HepG2 (cell line): ENCODE measurements around the gene PROC. TPM values are rescaled to one million over a fixed set of nuclear protein-coding genes. Genes with fewer than 3 reads are reported as not detected.

Experiments used
- CAMTA2 ChIP-seq: sonication (generic); formaldehyde crosslinking; IDR thresholded peaks from 2 replicates; pipeline ENCODE4 v1.4.0; 2020; ENCODE audit warnings: mild to moderate bottlenecking, missing genetic modification reagents, borderline replicate concordance
- CC2D1A ChIP-seq: sonication (generic); formaldehyde crosslinking; IDR thresholded peaks from 2 replicates; pipeline ENCODE4 v1.8.1; 2023; ENCODE audit warnings: mild to moderate bottlenecking, missing genetic modification reagents
- IRX3 ChIP-seq: sonication (generic); formaldehyde crosslinking; IDR thresholded peaks from 2 replicates; pipeline ENCODE4 v1.8.1; 2023; ENCODE audit warnings: mild to moderate bottlenecking, low read depth, missing genetic modification reagents, borderline replicate concordance
- KDM5B ChIP-seq: sonication (generic); formaldehyde crosslinking; IDR thresholded peaks from 2 replicates; pipeline ENCODE4 v1.4.0; 2020; ENCODE audit warnings: missing genetic modification reagents, mild to moderate bottlenecking, borderline replicate concordance
- KMT2B ChIP-seq: IDR thresholded peaks from 2 replicates; pipeline ENCODE4 v1.6.1; 2016; ENCODE audit warnings: missing genetic modification reagents, missing compliant biosample characterization
- PRPF4 ChIP-seq: fragments of 200-400 bp; formaldehyde crosslinking; IDR thresholded peaks from 2 replicates; pipeline ENCODE4 v1.6.1; 2016; ENCODE audit warnings: low read length, low read depth; ENCODE audit not compliant: poor library complexity, severe bottlenecking
- ZMYM3 ChIP-seq: sonication (generic); formaldehyde crosslinking; IDR thresholded peaks from 2 replicates; pipeline ENCODE4 v1.5.1; 2020; ENCODE audit warnings: mild to moderate bottlenecking, missing genetic modification reagents
- polyA plus RNA-seq, 8 experiments: library from polyadenylated mRNA; depleted of rRNA in 3 of 8; stranded (reverse) in 7 of 8; unstranded in 1 of 8; fragments of >200 nt; fragmentation: Illumina TruSeq in 4 of 8; extraction: Trizol in 4 of 8; gene quantifications; 2 replicates each; pipeline versions ENCODE4 v1.2.1 to v1.2.3, GENCODE V29; 2011 to 2016; ENCODE audit warnings: low read depth in 4 of 8, missing spikeins in 1 of 8, mixed read lengths in 1 of 8; ENCODE audit not compliant: insufficient read depth in 1 of 8
- total RNA-seq, 5 experiments: library from RNA; depleted of rRNA; stranded (reverse); fragments of >200 nt; fragmentation: Illumina TruSeq; extraction: Trizol; gene quantifications; 2 replicates each; pipeline ENCODE4 v1.2.3, GENCODE V29; 2016; ENCODE audit warnings: low read depth in 1 of 5
- TF ChIP-seq, protein P1 (sequence below): sonication (generic); formaldehyde crosslinking; IDR thresholded peaks from one replicate; pipeline ENCODE4 v1.5.1; 2020; ENCODE audit warnings: mild to moderate bottlenecking, missing genetic modification reagents; ENCODE audit errors: not compliant biosample characterization

The PROC gene
- total and polyA plus RNA-seq, 2 of the 13 experiments (the other 11 are each of a cell fraction or from before 2014, with no cell fraction given) = 134 to 185 TPM

GRCh38 chr2:127455566-127456493, 37.6 kb downstream of the PROC start (continued):
- TF ChIP-seq, protein P1, sequence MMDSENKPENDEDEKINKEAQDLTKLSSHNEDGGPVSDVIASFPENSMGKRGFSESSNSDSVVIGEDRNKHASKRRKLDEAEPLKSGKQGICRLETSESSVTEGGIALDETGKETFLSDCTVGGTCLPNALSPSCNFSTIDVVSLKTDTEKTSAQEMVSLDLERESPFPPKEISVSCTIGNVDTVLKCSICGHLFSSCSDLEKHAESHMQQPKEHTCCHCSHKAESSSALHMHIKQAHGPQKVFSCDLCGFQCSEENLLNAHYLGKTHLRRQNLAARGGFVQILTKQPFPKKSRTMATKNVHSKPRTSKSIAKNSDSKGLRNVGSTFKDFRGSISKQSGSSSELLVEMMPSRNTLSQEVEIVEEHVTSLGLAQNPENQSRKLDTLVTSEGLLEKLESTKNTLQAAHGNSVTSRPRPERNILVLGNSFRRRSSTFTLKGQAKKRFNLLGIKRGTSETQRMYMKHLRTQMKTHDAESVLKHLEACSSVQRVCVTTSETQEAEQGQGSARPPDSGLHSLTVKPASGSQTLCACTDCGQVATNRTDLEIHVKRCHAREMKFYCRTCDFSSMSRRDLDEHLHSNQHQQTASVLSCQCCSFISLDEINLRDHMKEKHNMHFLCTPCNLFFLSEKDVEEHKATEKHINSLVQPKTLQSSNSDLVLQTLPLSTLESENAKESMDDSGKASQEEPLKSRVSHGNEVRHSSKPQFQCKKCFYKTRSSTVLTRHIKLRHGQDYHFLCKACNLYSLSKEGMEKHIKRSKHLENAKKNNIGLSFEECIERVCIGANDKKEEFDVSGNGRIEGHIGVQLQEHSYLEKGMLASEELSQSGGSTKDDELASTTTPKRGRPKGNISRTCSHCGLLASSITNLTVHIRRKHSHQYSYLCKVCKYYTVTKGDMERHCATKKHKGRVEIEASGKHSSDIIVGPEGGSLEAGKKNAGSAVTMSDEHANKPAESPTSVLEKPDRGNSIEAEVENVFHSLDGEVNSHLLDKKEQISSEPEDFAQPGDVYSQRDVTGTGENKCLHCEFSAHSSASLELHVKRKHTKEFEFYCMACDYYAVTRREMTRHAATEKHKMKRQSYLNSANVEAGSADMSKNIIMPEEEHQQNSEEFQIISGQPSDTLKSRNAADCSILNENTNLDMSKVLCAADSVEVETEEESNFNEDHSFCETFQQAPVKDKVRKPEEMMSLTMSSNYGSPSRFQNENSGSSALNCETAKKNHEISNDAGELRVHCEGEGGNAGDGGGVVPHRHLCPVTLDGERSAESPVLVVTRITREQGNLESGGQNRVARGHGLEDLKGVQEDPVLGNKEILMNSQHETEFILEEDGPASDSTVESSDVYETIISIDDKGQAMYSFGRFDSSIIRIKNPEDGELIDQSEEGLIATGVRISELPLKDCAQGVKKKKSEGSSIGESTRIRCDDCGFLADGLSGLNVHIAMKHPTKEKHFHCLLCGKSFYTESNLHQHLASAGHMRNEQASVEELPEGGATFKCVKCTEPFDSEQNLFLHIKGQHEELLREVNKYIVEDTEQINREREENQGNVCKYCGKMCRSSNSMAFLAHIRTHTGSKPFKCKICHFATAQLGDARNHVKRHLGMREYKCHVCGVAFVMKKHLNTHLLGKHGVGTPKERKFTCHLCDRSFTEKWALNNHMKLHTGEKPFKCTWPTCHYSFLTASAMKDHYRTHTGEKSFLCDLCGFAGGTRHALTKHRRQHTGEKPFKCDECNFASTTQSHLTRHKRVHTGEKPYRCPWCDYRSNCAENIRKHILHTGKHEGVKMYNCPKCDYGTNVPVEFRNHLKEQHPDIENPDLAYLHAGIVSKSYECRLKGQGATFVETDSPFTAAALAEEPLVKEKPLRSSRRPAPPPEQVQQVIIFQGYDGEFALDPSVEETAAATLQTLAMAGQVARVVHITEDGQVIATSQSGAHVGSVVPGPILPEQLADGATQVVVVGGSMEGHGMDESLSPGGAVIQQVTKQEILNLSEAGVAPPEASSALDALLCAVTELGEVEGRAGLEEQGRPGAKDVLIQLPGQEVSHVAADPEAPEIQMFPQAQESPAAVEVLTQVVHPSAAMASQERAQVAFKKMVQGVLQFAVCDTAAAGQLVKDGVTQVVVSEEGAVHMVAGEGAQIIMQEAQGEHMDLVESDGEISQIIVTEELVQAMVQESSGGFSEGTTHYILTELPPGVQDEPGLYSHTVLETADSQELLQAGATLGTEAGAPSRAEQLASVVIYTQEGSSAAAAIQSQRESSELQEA (CRISPR knock-in tag) = no peak
- TF ChIP-seq CC2D1A (CRISPR knock-in tag) (0 out of 2 replicates have a peak, but pooled peaks have one; percentile 20), ZMYM3 (peak; percentile 84; the same call in 1 of the 2 replicates), IRX3 (0 out of 2 replicates have a peak, but pooled peaks have one; percentile 49), CAMTA2 (no peak), KMT2B (CRISPR knock-in tag) (no peak), PRPF4 (peak; percentile 43), KDM5B (CRISPR knock-in tag) (0 out of 2 replicates have a peak, but pooled peaks have one; percentile 10)
